Upper lobe of right lung (tissue), 1 donor: ENCODE measurements around the gene ZMYM2. TPM values are rescaled to one million over a fixed set of nuclear protein-coding genes. Genes with fewer than 3 reads are reported as not detected.
A peak's percentile ranks its signal among the peaks of the same experiment; 100 is the strongest.
"Not testable (repeated sequence)": the region's sequence is repeated elsewhere in the genome, so short reads cannot be mapped to it uniquely, and the experiment has no call there.

ENCODE experiments used
- ATAC-seq: fragments of 200-7000 bp; cut with Tn5 transposase; one replicate; pipeline ENCODE4 v1.9.1; 2020; ENCODE audit warnings: mild to moderate bottlenecking, moderate library complexity
- DNase-seq: peaks from one replicate; pipeline ENCODE4 v3.0.0-alpha.2; 2020
- H3K27ac ChIP-seq: fragments of 200-600 bp; one replicate; pipeline ENCODE4 v1.8.0; 2022
- H3K27me3 ChIP-seq: fragments of 200-600 bp; one replicate; pipeline ENCODE4 v1.8.0; 2022; ENCODE audit warnings: mild to moderate bottlenecking
- H3K36me3 ChIP-seq: fragments of 200-600 bp; one replicate; pipeline ENCODE4 v1.8.0; 2022
- H3K4me1 ChIP-seq: fragments of 200-600 bp; one replicate; pipeline ENCODE4 v1.8.0; 2022
- H3K4me3 ChIP-seq: fragments of 200-600 bp; one replicate; pipeline ENCODE4 v1.8.0; 2022; ENCODE audit warnings: mild to moderate bottlenecking
- H3K9me3 ChIP-seq: fragments of 200-600 bp; one replicate; pipeline ENCODE4 v1.8.0; 2022
- CTCF ChIP-seq: fragments of 200-600 bp; IDR thresholded peaks from one replicate; pipeline ENCODE4 v1.8.0; 2022; ENCODE audit warnings: antibody characterized with exemption
- intact Hi-C: fragments of 100-400 bp; cut with DNase I; formaldehyde crosslinking; loops from one replicate; pipeline ENCODE4 v1.11.0; 2022
- total RNA-seq: library from RNA; stranded (reverse); fragmentation: NEBNext Ultra II Directional; extraction: Animal tissue kit (Norgen Biotek cat#: 25700); gene quantifications from one replicate; pipeline ENCODE4 v1.2.1, GENCODE V29; 2021
- donor health status: DM: no; HTN: yes; CAD: no; lungs with severe emphysema.

Gene ZMYM2
- total RNA-seq, 1 donor from 2014 or later, result 64.3 TPM

- no peaks in the 10 kb centered on the region for H3K27me3 ChIP-seq
- ATAC-seq (no peak), DNase-seq (no peak)
- peaks cover 30% of the 10 kb centered on the region for H3K36me3 ChIP-seq
- TF ChIP-seq CTCF, result no peak
- peaks cover 39% of the 10 kb centered on the region for H3K4me1 ChIP-seq
- intact Hi-C loops, result no loop called here
- H3K27ac ChIP-seq, result no peak overlapping the region
- no peaks in the 10 kb centered on the region for H3K9me3 ChIP-seq
- peak overlapping the region; percentile 83 for H3K4me3 ChIP-seq
These were observed 2.1 kb downstream of the ZMYM2 start for GRCh38 chr13:19960653-19960976.

GRCh38 chr13:19961489-19961888, 3.0 kb downstream of the ZMYM2 start:
- Histone ChIP-seq H3K4me1 (peaks cover 39% of the 10 kb centered on the region), H3K9me3 (no peaks in the 10 kb centered on the region), H3K4me3 (no peak overlapping the region), H3K36me3 (peaks cover 38% of the 10 kb centered on the region), H3K27me3 (no peaks in the 10 kb centered on the region), H3K27ac (no peak overlapping the region)
- intact Hi-C loops, result no loop called here
- no peak for TF ChIP-seq CTCF
- ATAC-seq (no peak), DNase-seq (no peak)

GRCh38 chr13:19961924-19962323, 3.4 kb downstream of the ZMYM2 start:
- Histone ChIP-seq H3K36me3 (peaks cover 42% of the 10 kb centered on the region), H3K4me3 (no peak overlapping the region), H3K4me1 (peaks cover 39% of the 10 kb centered on the region), H3K27me3 (no peaks in the 10 kb centered on the region), H3K9me3 (no peaks in the 10 kb centered on the region), H3K27ac (no peak overlapping the region)
- intact Hi-C loops, result no loop called here
- TF ChIP-seq CTCF, result no peak
- DNase-seq (no peak), ATAC-seq (no peak)

- Histone ChIP-seq H3K36me3 (peaks cover 52% of the 10 kb centered on the region), H3K27me3 (no peaks in the 10 kb centered on the region), H3K4me3 (no peak overlapping the region), H3K27ac (no peak overlapping the region), H3K9me3 (no peaks in the 10 kb centered on the region), H3K4me1 (peaks cover 39% of the 10 kb centered on the region)
- DNase-seq, result peak; percentile 55
- intact Hi-C loops, result no loop called here
- TF ChIP-seq CTCF, result no peak
- ATAC-seq, result no peak
These were observed 4.4 kb downstream of the ZMYM2 start for GRCh38 chr13:19962894-19963293.

GRCh38 chr13:19967621-19968020, 9.1 kb downstream of the ZMYM2 start:
- intact Hi-C loops, result no loop called here
- Histone ChIP-seq H3K36me3 (peaks cover 64% of the 10 kb centered on the region), H3K27ac (no peak overlapping the region), H3K9me3 (no peaks in the 10 kb centered on the region), H3K27me3 (no peaks in the 10 kb centered on the region), H3K4me3 (no peak overlapping the region), H3K4me1 (peaks cover 16% of the 10 kb centered on the region)
- ATAC-seq (no peak), DNase-seq (no peak)
- TF ChIP-seq CTCF, result no peak

GRCh38 chr13:19974498-19975009, 16.0 kb downstream of the ZMYM2 start:
- intact Hi-C loops, ATAC-seq, H3K27me3 ChIP-seq, DNase-seq, H3K4me1 ChIP-seq, H3K4me3 ChIP-seq, H3K27ac ChIP-seq, H3K9me3 ChIP-seq: not testable (repeated sequence)
- peaks cover 35% of the 10 kb centered on the region for H3K36me3 ChIP-seq
